Suprapubic skin (tissue), 4 donors: ENCODE measurements around the gene CASP1.

ENCODE experiments used
- CTCF ChIP-seq, 2 donors: fragments of 200-600 bp in 1 of 2; fragments of 450-650 bp in 1 of 2; sonication (generic) in 1 of 2; IDR thresholded peaks; one replicate each; pipeline ENCODE4 v1.5.1; 2016 to 2019; ENCODE audit warnings: antibody characterized with exemption in 2 of 2, mild to moderate bottlenecking in 1 of 2, moderate library complexity in 1 of 2
- EP300 ChIP-seq: sonication (generic); formaldehyde crosslinking; IDR thresholded peaks from one replicate; pipeline ENCODE4 v1.6.1; 2017; ENCODE audit warnings: antibody characterized with exemption
- POLR2AphosphoS5 ChIP-seq, 3 donors: sonication (generic); formaldehyde crosslinking; IDR thresholded peaks; one replicate each; pipeline ENCODE4 v1.6.1; 2017; ENCODE audit warnings: antibody characterized with exemption in 3 of 3

DNA sequence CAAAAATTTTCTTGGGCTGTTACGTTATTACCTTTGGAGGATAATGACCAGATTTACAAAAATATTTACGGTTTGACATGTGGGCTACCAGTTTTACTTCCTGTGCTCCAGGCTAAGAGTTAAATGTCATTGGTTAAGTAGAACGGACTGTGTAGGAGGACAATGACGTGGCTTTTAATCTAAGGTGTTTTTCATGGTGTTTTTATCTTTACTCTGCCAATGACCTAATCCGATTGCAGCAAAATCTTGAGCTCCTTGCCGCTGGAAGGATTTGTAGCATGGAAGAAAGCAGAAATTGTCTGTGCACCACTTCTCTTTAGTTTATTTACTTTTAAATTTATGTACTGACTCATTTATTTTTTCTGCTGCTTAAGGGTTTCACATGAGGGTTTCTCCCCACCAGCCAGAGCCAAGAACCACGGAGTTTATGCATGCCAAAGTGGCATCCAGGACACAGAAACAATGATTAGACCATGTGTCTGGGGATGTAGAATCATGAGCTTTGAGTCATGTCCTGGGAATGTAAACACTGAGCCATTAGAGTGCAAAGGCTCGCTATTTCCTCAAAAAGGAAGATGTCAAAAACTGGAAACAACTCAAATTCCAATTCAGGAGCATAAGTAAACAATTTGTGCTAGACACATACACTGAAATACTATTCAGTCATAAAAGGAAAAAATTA, 12.1 kb upstream of the CASP1 start:
- no peak for TF ChIP-seq CTCF (IDR thresholded peaks at IDR 0.05)
- TF ChIP-seq POLR2AphosphoS5 (IDR thresholded peaks at IDR 0.05), result peak in 1 of 3 donors; percentile 19
- TF ChIP-seq EP300, result peak; percentile 8
